ENCODE results near the gene HPCA. TPM values are rescaled to one million over a fixed set of nuclear protein-coding genes. Genes with fewer than 3 reads are reported as not detected.

HPCA gene
- total and polyA plus RNA-seq, 2 of the 8 experiments (the other 6 are each of a cell fraction or from before 2014, with no cell fraction given): 0.70 to 1.4 TPM

DNA sequence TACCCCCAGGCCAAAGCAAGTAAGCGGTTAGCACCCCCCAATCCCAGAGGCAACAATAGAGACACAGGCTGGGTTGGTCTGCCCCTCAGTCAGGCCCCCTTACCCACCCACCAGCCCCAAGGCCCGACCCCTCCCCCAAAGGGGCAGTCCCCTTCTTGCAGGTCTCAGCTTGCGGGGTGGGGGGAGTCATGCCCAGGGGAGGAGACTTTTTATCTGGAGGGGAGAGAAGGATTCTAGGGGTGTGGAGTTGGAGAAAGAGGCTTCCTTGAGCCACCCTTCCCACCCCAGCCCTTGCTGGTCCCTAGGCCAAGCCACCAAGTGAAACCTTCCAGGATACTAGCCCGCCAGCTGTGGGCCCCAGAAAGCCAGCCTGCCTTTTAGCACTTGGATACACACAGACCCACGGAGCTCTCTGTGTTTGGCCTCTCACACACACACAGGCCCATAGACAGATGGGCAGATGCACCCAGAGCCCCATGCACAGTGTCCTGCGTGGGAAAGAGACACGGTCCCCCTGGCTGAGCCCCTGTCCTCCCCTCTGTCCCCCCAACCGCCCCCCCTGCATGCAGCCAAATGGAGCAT is 7.8 kb downstream of the HPCA start:
- no peak overlapping the region; the same call in 1 of the 2 replicates for H2BK20ac ChIP-seq (ENCODE audit: low read length)
- H3K4me3 ChIP-seq (ENCODE audit: extremely low read depth in 1 of 4, insufficient read depth in 2 of 4, low read depth in 3 of 4, low read length in 4 of 4): peak overlapping the region; percentile 48 to 87 (median 66)
- H3K9ac ChIP-seq (replicated peaks in 1 of 4; ENCODE audit: extremely low read depth in 1 of 4, low read depth in 3 of 4, low read length in 3 of 4): no peak overlapping the region
- 38% methylated on average over 4 of the region's 8 CpGs; no CpG with 5 or more reads in 1 of the 2 experiments for WGBS, 2 experiments (ENCODE audit: extremely low coverage in 1 of 2, insufficient coverage in 1 of 2, insufficient read length in 1 of 2, insufficient replicate concordance in 2 of 2, low coverage in 1 of 2, low lambda C conversion rate in 2 of 2, missing lambda C conversion rate in 1 of 2)
- DNase-seq (ENCODE audit: low read depth in 1 of 2, low spot score in 2 of 2) (peak in 1 of 2 experiments; percentile 74), FAIRE-seq (no peak)
- POLR2A ChIA-PET (ENCODE audit: partially characterized antibody): interaction anchor here (0.6 to 1.2 kb wide), 3 partner anchors 32 to 70 kb away, joined by 3 read pairs; partner anchors contain the start of gene RNF19B
- 0 out of 4 replicates have a peak, but pooled peaks of 1 of the 2 experiments have one; percentile 11 for TF ChIP-seq SIN3A (conservative IDR thresholded peaks at IDR 0.05 in 1 of 2, IDR thresholded peaks at IDR 0.05 in 1 of 2; ENCODE audit: low read depth in 1 of 2, low read length in 2 of 2)
- TF ChIP-seq, protein P1, sequence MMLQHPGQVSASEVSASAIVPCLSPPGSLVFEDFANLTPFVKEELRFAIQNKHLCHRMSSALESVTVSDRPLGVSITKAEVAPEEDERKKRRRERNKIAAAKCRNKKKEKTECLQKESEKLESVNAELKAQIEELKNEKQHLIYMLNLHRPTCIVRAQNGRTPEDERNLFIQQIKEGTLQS (IDR thresholded peaks at IDR 0.05; ENCODE audit: insufficient read depth, low read depth, low read length): no peak
- H3K18ac ChIP-seq (ENCODE audit: extremely low read depth, low read length): peak overlapping the region; percentile 44; the same call in 1 of the 2 replicates
- no peak overlapping the region for H4K8ac ChIP-seq (ENCODE audit: extremely low read depth, insufficient read depth, low read length)
- H3K4me2 ChIP-seq (ENCODE audit: insufficient read depth in 1 of 2, low read depth in 2 of 2, low read length in 2 of 2): peak overlapping the region; percentile 67 to 82
- no peak overlapping the region for H3K27ac ChIP-seq (ENCODE audit: low read depth, low read length)
- no peak overlapping the region for H3K4ac ChIP-seq (replicated peaks; ENCODE audit: insufficient read length, low read depth, low read length)
- peaks cover 0 to 6% of the 10 kb centered on the region in 2 experiments; a peak in 1 of 4 replicates for H3K9me3 ChIP-seq (ENCODE audit: insufficient read depth in 2 of 2, low read depth in 1 of 2, low read length in 1 of 2)
- H3K79me1 ChIP-seq (ENCODE audit: low read depth, low read length): no peaks in the 10 kb centered on the region
- H4K20me1 ChIP-seq (replicated peaks in 1 of 2; ENCODE audit: control insufficient read depth in 1 of 2, insufficient read depth in 2 of 2, low read length in 2 of 2): peaks cover 0 to 3% of the 10 kb centered on the region in 2 experiments
- no peak overlapping the region for H2BK15ac ChIP-seq (ENCODE audit: low read length)
- no peaks in the 10 kb centered on the region for H3K36me3 ChIP-seq (ENCODE audit: control insufficient read depth in 2 of 4, insufficient read depth in 4 of 4, low read length in 3 of 4)
- no peak overlapping the region for H2BK12ac ChIP-seq (ENCODE audit: low read depth, low read length)
- peaks cover 2 to 30% (median 20%) of the 10 kb centered on the region in 4 experiments for H3K27me3 ChIP-seq (replicated peaks in 1 of 4; ENCODE audit: control insufficient read depth in 3 of 4, extremely low read depth in 1 of 4, insufficient read depth in 3 of 4, low read length in 3 of 4)
- peak overlapping the region; percentile 73; the same call in 1 of the 2 replicates for H2BK5ac ChIP-seq (ENCODE audit: low read depth, low read length)
- no peaks in the 10 kb centered on the region for H3K79me2 ChIP-seq (ENCODE audit: control insufficient read depth in 1 of 2, insufficient read depth in 2 of 2, low read length in 2 of 2)
- no peak overlapping the region for H3K23ac ChIP-seq (ENCODE audit: insufficient read length)
- peaks cover 0 to 15% (median 7%) of the 10 kb centered on the region in 4 experiments; a peak in 5 of 7 replicates for H3K4me1 ChIP-seq (replicated peaks in 1 of 4; ENCODE audit: control insufficient read depth in 3 of 4, insufficient read depth in 4 of 4, low read length in 3 of 4)
- H4K5ac ChIP-seq (ENCODE audit: insufficient read length, low read depth, low read length): no peak overlapping the region
- no peak overlapping the region for H3K14ac ChIP-seq (ENCODE audit: insufficient read length)
- H2BK120ac ChIP-seq (replicated peaks; ENCODE audit: low read depth, low read length): no peak overlapping the region
- no peak overlapping the region for H2AK5ac ChIP-seq (ENCODE audit: low read depth, low read length)
- no peak overlapping the region for H4K91ac ChIP-seq (replicated peaks; ENCODE audit: insufficient read length, low read length)
- no peak overlapping the region for H3K56ac ChIP-seq (replicated peaks; ENCODE audit: insufficient read length, low read depth, low read length)
- CTCF ChIA-PET (ENCODE audit: partially characterized antibody): interaction anchor here (1.1 to 16.6 kb wide), 9 partner anchors 15 to 254 kb away, joined by 3 to 382 read pairs (median 5); partner anchors contain the start of genes FNDC5 and HPCA
- peaks cover 2% of the 10 kb centered on the region; the same call in 1 of the 2 replicates for H3K23me2 ChIP-seq (ENCODE audit: low read depth, low read length)
- 0 out of 2 replicates have a peak overlapping the region, but pooled peaks have one; percentile 14 for H2AFZ ChIP-seq (ENCODE audit: low read length)
